ENCODE measurements around the gene AFAP1.

- TF ChIP-seq POLR2A (IDR thresholded peaks at IDR 0.05; ENCODE audit: low read depth, low read length) (no peak), POLR2AphosphoS5 (IDR thresholded peaks at IDR 0.05; ENCODE audit: low read depth, low read length) (no peak), TAF1 (IDR thresholded peaks at IDR 0.05; ENCODE audit: borderline replicate concordance, low read depth, low read length) (no peak)
Observed at GRCh38 chr4:7726665-7727413, 212.8 kb downstream of the AFAP1 start.
